PC-3 (cell line): ENCODE results near the gene ATP6V0E1. TPM values are rescaled to one million over a fixed set of nuclear protein-coding genes. Genes with fewer than 3 reads are reported as not detected.

Experiments
- ATAC-seq: fragments of 200-7000 bp; cut with Tn5 transposase; 2 replicates; pipeline ENCODE4 v1.9.1; 2020; ENCODE audit warnings: mild to moderate bottlenecking, moderate library complexity
- BruUV-seq: library from RNA; stranded (reverse); fragments of 400-500 nt; replicated peaks from 2 replicates; lab custom pipeline; 2021; lab: Mats Ljungman, UMichigan
- CTCF ChIA-PET: fragments of 300-600 bp; sonication (Branson Sonifier 250); formaldehyde crosslinking; loops from one replicate; lab custom pipeline; 2022; ENCODE audit warnings: antibody characterized with exemption; lab: Charles Lee
- POLR2A ChIA-PET: fragments of 300-600 bp; sonication (Branson Sonifier 250); formaldehyde crosslinking; loops from one replicate; lab custom pipeline; 2022; ENCODE audit warnings: antibody characterized with exemption; ENCODE audit not compliant: unreplicated experiment; lab: Charles Lee
- DNase-seq: peaks from one replicate; pipeline ENCODE4 v3.0.0-alpha.2; 2015
- H2AFZ ChIP-seq: fragments of 300-600 bp; sonication (generic); 2 replicates; pipeline ENCODE4 v1.6.0; 2016; ENCODE audit warnings: antibody characterized with exemption, low read length
- H3F3A ChIP-seq: fragments of 300-600 bp; sonication (generic); one replicate; pipeline ENCODE4 v1.6.0; 2017; ENCODE audit warnings: antibody characterized with exemption, low read length, control low read depth, mild to moderate bottlenecking; ENCODE audit not compliant: unreplicated experiment
- H3K27ac ChIP-seq: fragments of 300-600 bp; sonication (generic); 2 replicates; pipeline ENCODE4 v1.5.1; 2016; ENCODE audit warnings: mild to moderate bottlenecking, low read length
- H3K27me3 ChIP-seq: fragments of 300-600 bp; sonication (generic); 2 replicates; pipeline ENCODE4 v1.6.1; 2016; ENCODE audit warnings: low read length, mixed read lengths
- H3K36me3 ChIP-seq: fragments of 300-600 bp; sonication (generic); 2 replicates; pipeline ENCODE4 v1.6.1; 2016; ENCODE audit warnings: low read depth, mixed run types, low read length, mixed read lengths
- H3K4me1 ChIP-seq: fragments of 300-600 bp; sonication (generic); 2 replicates; pipeline ENCODE4 v1.5.1; 2016; ENCODE audit warnings: low read length; ENCODE audit not compliant: insufficient read depth
- H3K4me2 ChIP-seq: fragments of 300-600 bp; sonication (generic); 2 replicates; pipeline ENCODE4 v1.6.0; 2016; ENCODE audit warnings: low read length
- H3K4me3 ChIP-seq: fragments of 300-600 bp; sonication (generic); 2 replicates; pipeline ENCODE4 v1.5.1; 2016; ENCODE audit warnings: mild to moderate bottlenecking, low read length, mixed read lengths
- H3K79me2 ChIP-seq: fragments of 300-600 bp; sonication (generic); 2 replicates; pipeline ENCODE4 v1.6.1; 2017; ENCODE audit warnings: low read length, mixed read lengths
- H3K9ac ChIP-seq: fragments of 300-600 bp; sonication (generic); 2 replicates; pipeline ENCODE4 v1.6.0; 2016; ENCODE audit warnings: mild to moderate bottlenecking, low read length
- H3K9me2 ChIP-seq: fragments of 300-600 bp; sonication (generic); replicated peaks from 2 replicates; pipeline ENCODE4 v1.6.1; 2016; ENCODE audit warnings: mixed run types, low read length, mixed read lengths
- H3K9me3 ChIP-seq: fragments of 300-600 bp; sonication (generic); 2 replicates; pipeline ENCODE4 v1.6.1; 2016; ENCODE audit warnings: low read length, mixed read lengths
- H4K20me1 ChIP-seq: fragments of 300-600 bp; sonication (generic); 2 replicates; pipeline ENCODE4 v1.6.1; 2016; ENCODE audit warnings: low read length, mixed read lengths
- EZH2 ChIP-seq: fragments of 300-600 bp; sonication (generic); IDR thresholded peaks from one replicate; pipeline ENCODE4 v1.6.1; 2017; ENCODE audit warnings: antibody characterized with exemption, mild to moderate bottlenecking, low read length; ENCODE audit not compliant: unreplicated experiment
- EZH2phosphoT487 ChIP-seq: fragments of 300-600 bp; sonication (generic); IDR thresholded peaks from 2 replicates; pipeline ENCODE4 v1.6.1; 2018; ENCODE audit warnings: mild to moderate bottlenecking, antibody characterized with exemption, low read length, borderline replicate concordance
- intact Hi-C: fragments of 100-400 bp; cut with micrococcal nuclease; formaldehyde crosslinking; loops from 2 replicates; pipeline ENCODE4 v1.9.0; 2023
- total RNA-seq: library from RNA; depleted of rRNA; stranded (reverse); fragments of >200 nt; gene quantifications from 2 replicates; pipeline ENCODE4 v1.2.3, GENCODE V29; 2014
- TF ChIP-seq, protein P1 (sequence below): fragments of 300-600 bp; sonication (generic); conservative IDR thresholded peaks from 2 replicates; pipeline ENCODE4 v1.5.1; 2017; ENCODE audit warnings: antibody characterized with exemption, low read depth, mild to moderate bottlenecking, low read length

The ATP6V0E1 gene
- total RNA-seq, 1 experiment from 2014 or later, result 154 TPM

DNA sequence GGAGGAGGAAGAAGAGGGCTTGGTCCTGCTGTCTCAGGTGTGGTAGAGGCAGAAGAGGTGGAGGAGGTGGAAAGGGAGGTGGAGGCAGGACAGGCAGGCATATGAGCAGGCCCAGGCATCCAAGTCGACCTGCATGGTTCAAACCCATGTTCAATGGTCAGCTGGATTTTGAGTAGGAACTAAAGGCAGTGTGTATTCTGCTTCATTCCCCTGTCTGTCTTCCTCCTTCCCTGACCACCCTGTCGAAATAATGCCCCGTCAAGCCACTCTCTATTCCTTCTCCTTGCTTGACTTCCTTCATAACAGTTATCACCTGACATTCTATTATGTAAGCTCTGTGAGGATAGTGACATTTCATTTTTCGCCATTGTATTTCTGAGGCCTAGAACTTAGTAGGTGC, 34.8 kb downstream of the ATP6V0E1 start:
- Histone ChIP-seq H4K20me1 (peaks cover 17% of the 10 kb centered on the region), H3K9me3 (no peaks in the 10 kb centered on the region), H3K27ac (no peak overlapping the region), H3K4me1 (peaks cover 22% of the 10 kb centered on the region), H3K9me2 (no peaks in the 10 kb centered on the region), H3K79me2 (peaks cover 69% of the 10 kb centered on the region), H2AFZ (no peak overlapping the region), H3K4me3 (no peak overlapping the region), H3F3A (no peaks in the 10 kb centered on the region), H3K4me2 (no peak overlapping the region), H3K27me3 (no peaks in the 10 kb centered on the region), H3K9ac (no peak overlapping the region), H3K36me3 (peaks cover 13% of the 10 kb centered on the region)
- intact Hi-C loops, result loop anchor here (5.0 kb wide), 1 partner anchor 39 kb away; the partner anchor contains the start of gene CREBRF
- CTCF ChIA-PET, result no interaction called here
- DNase-seq (no peak), ATAC-seq (no peak)
- POLR2A ChIA-PET, result interaction anchor here (0.6 kb wide), 1 partner anchor 13 kb away, joined by 3 read pairs; no protein-coding TSS in a partner anchor
- BruUV-seq, result no TSS peak
- TF ChIP-seq, protein P1, sequence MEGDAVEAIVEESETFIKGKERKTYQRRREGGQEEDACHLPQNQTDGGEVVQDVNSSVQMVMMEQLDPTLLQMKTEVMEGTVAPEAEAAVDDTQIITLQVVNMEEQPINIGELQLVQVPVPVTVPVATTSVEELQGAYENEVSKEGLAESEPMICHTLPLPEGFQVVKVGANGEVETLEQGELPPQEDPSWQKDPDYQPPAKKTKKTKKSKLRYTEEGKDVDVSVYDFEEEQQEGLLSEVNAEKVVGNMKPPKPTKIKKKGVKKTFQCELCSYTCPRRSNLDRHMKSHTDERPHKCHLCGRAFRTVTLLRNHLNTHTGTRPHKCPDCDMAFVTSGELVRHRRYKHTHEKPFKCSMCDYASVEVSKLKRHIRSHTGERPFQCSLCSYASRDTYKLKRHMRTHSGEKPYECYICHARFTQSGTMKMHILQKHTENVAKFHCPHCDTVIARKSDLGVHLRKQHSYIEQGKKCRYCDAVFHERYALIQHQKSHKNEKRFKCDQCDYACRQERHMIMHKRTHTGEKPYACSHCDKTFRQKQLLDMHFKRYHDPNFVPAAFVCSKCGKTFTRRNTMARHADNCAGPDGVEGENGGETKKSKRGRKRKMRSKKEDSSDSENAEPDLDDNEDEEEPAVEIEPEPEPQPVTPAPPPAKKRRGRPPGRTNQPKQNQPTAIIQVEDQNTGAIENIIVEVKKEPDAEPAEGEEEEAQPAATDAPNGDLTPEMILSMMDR, result no peak
- no peak for TF ChIP-seq EZH2
- TF ChIP-seq EZH2phosphoT487, result no peak

DNA sequence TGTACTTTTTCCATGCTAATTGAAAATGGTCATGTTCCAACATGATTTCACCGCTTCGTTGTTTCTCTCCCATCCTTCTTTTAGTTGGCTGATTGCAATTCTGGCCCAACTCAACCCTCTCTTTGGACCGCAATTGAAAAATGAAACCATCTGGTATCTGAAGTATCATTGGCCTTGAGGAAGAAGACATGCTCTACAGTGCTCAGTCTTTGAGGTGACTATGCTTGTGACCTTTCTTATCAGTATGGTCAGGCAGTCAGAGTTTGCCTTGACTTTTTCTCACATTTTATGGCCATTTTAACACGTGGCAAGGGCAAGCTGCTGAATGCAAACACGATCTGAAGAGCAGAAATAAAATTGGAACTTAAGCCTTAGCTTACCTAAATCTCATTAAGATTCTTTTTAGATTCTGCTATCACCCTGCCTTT, 36.6 kb downstream of the ATP6V0E1 start:
- Histone ChIP-seq H3F3A (no peaks in the 10 kb centered on the region), H3K9me3 (no peaks in the 10 kb centered on the region), H3K4me3 (no peak overlapping the region), H3K27me3 (no peaks in the 10 kb centered on the region), H3K4me2 (no peak overlapping the region), H2AFZ (no peak overlapping the region), H3K9me2 (no peaks in the 10 kb centered on the region), H3K9ac (no peak overlapping the region), H4K20me1 (peaks cover 17% of the 10 kb centered on the region), H3K79me2 (peaks cover 59% of the 10 kb centered on the region), H3K4me1 (peaks cover 19% of the 10 kb centered on the region), H3K36me3 (peaks cover 13% of the 10 kb centered on the region), H3K27ac (no peak overlapping the region)
- no peak for TF ChIP-seq EZH2phosphoT487
- TF ChIP-seq EZH2, result no peak
- TF ChIP-seq, protein P1, result no peak
- no TSS peak for BruUV-seq
- DNase-seq (no peak), ATAC-seq (no peak)
- POLR2A ChIA-PET, result no interaction called here
- intact Hi-C loops, result no loop called here
- CTCF ChIA-PET, result no interaction called here

DNA sequence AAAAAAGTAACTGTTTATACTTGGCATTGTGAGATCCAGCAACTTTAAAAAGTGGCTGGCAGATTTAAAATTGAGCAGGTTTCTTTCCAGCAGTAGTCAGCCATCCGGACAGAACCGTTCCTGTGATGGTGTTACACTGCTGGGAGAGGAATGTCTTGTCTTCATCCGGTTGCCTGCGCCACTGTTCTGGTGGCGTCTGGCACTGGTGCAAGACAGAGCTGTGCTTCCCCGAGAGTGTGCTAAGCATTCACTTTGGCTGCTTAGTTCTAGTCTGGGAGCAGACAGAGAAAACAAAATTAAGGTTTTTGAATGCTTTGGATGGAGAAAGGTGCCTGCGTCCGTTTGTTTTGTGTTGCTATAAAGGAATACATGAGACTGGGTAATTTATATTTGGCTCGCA, 37.1 kb downstream of the ATP6V0E1 start:
- Histone ChIP-seq H4K20me1 (peaks cover 19% of the 10 kb centered on the region), H3K9me3 (no peaks in the 10 kb centered on the region), H3K4me3 (no peak overlapping the region), H3K36me3 (peaks cover 13% of the 10 kb centered on the region), H3K27ac (no peak overlapping the region), H3K9me2 (no peaks in the 10 kb centered on the region), H3K27me3 (no peaks in the 10 kb centered on the region), H3K4me2 (no peak overlapping the region), H3F3A (no peaks in the 10 kb centered on the region), H2AFZ (no peak overlapping the region), H3K9ac (no peak overlapping the region), H3K79me2 (peaks cover 57% of the 10 kb centered on the region), H3K4me1 (peaks cover 14% of the 10 kb centered on the region)
- intact Hi-C loops, result no loop called here
- ChIA-PET POLR2A (no interaction called here), CTCF (no interaction called here)
- DNase-seq (no peak), ATAC-seq (no peak)
- BruUV-seq, result no TSS peak
- TF ChIP-seq EZH2 (no peak), EZH2phosphoT487 (no peak)
- TF ChIP-seq, protein P1, result no peak
